ENCODE data around the gene GRAMD2B. TPM values are rescaled to one million over a fixed set of nuclear protein-coding genes. Genes with fewer than 3 reads are reported as not detected.
"Not testable (repeated sequence)": the region's sequence is repeated elsewhere in the genome, so short reads cannot be mapped to it uniquely, and the experiment has no call there.

GRAMD2B gene
- total and polyA plus RNA-seq, 2 of the 8 experiments (the other 6 are each of a cell fraction or from before 2014, with no cell fraction given), result 6.4 to 9.4 TPM

DNA sequence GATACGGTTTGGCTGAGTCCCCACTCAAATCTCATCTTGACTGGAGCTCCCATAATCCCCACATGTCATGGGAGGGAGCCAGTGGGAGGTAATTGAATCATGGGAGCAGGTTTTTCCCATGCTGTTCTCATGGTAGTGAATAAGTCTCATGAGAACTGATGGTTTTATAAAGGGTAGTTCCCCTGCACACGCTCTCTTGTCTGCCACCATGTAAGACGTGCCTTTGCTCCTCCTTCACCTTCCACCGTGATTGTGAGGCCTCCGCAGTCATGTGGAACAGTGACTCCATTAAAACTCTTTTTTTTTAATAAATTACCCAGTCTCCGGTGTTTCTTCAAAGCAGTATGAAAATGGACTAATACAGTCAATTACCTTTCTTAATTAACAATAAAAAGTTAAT is 16.5 kb downstream of the GRAMD2B start:
- not testable (repeated sequence) for H2AFZ ChIP-seq (ENCODE audit: low read length); H3K36me3 ChIP-seq (ENCODE audit: control insufficient read depth in 2 of 4, insufficient read depth in 4 of 4, low read length in 3 of 4); H2BK15ac ChIP-seq (ENCODE audit: low read length); H3K23ac ChIP-seq (ENCODE audit: insufficient read length); H2AK5ac ChIP-seq (ENCODE audit: low read depth, low read length); H3K18ac ChIP-seq (ENCODE audit: extremely low read depth, low read length); H2BK12ac ChIP-seq (ENCODE audit: low read depth, low read length); H3K4me2 ChIP-seq (ENCODE audit: insufficient read depth in 1 of 2, low read depth in 2 of 2, low read length in 2 of 2); H3K4me3 ChIP-seq (ENCODE audit: extremely low read depth in 1 of 4, insufficient read depth in 2 of 4, low read depth in 3 of 4, low read length in 4 of 4); H3K9ac ChIP-seq (replicated peaks in 1 of 4; ENCODE audit: extremely low read depth in 1 of 4, low read depth in 3 of 4, low read length in 3 of 4); H4K8ac ChIP-seq (ENCODE audit: extremely low read depth, insufficient read depth, low read length); H4K91ac ChIP-seq (replicated peaks; ENCODE audit: insufficient read length, low read length); FAIRE-seq; H3K4ac ChIP-seq (replicated peaks; ENCODE audit: insufficient read length, low read depth, low read length); H3K27ac ChIP-seq (ENCODE audit: low read depth, low read length); DNase-seq (ENCODE audit: low read depth in 1 of 2, low spot score in 2 of 2); H2BK5ac ChIP-seq (ENCODE audit: low read depth, low read length); H3K79me2 ChIP-seq (ENCODE audit: control insufficient read depth in 1 of 2, insufficient read depth in 2 of 2, low read length in 2 of 2); H2BK20ac ChIP-seq (ENCODE audit: low read length); H3K27me3 ChIP-seq (replicated peaks in 1 of 4; ENCODE audit: control insufficient read depth in 3 of 4, extremely low read depth in 1 of 4, insufficient read depth in 3 of 4, low read length in 3 of 4); H3K4me1 ChIP-seq (replicated peaks in 1 of 4; ENCODE audit: control insufficient read depth in 3 of 4, insufficient read depth in 4 of 4, low read length in 3 of 4); H3K9me3 ChIP-seq (ENCODE audit: insufficient read depth in 2 of 2, low read depth in 1 of 2, low read length in 1 of 2); H2BK120ac ChIP-seq (replicated peaks; ENCODE audit: low read depth, low read length); H3K14ac ChIP-seq (ENCODE audit: insufficient read length); H3K79me1 ChIP-seq (ENCODE audit: low read depth, low read length); H3K56ac ChIP-seq (replicated peaks; ENCODE audit: insufficient read length, low read depth, low read length); H3K23me2 ChIP-seq (ENCODE audit: low read depth, low read length); H4K5ac ChIP-seq (ENCODE audit: insufficient read length, low read depth, low read length); H4K20me1 ChIP-seq (replicated peaks in 1 of 2; ENCODE audit: control insufficient read depth in 1 of 2, insufficient read depth in 2 of 2, low read length in 2 of 2)
- CTCF ChIA-PET (ENCODE audit: partially characterized antibody), result interaction anchor here (1.5 kb wide), 1 partner anchor 97 kb away, joined by 3 read pairs; no protein-coding TSS in a partner anchor
- POLR2A ChIA-PET (ENCODE audit: partially characterized antibody), result interaction anchor here (1.5 kb wide), 1 partner anchor 16 kb away, joined by 3 read pairs; the partner anchor contains the start of gene GRAMD2B
- WGBS, 2 experiments (ENCODE audit: extremely low coverage in 1 of 2, insufficient coverage in 1 of 2, insufficient read length in 1 of 2, insufficient replicate concordance in 2 of 2, low coverage in 1 of 2, low lambda C conversion rate in 2 of 2, missing lambda C conversion rate in 1 of 2), result 93% methylated on average over 6 of the region's 6 CpGs; no CpG with 5 or more reads in 1 of the 2 experiments

Data from H1 (cell line).